CD1c-positive myeloid dendritic cell (primary cell): ENCODE results near the gene CPS1.

Experiments used
- DNase-seq: peaks from one replicate; pipeline ENCODE4 v3.0.0-alpha.2; 2016; ENCODE audit errors: extremely low spot score

CPS1 gene

GRCh38 chr2:210546424-210547208 lies 9.8 kb upstream of the CPS1 start:
- no peak for DNase-seq

DNA sequence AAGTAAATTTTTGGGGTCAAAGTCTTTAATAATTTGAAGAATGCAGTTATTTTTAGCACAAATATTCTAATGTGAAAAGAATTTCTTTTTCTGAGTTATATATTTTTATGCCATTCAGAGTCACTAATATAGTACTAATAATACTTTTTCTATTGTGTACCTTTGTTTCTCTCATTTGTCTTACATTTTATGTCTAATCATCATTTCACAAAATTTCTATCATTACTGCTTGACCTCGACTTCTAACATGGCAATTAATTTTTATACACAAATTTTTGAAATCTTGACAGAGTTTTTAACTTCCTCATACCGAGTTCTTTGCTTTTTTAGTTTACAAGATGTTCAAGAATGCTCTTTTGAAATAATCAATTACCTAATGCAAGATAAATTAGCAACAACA lies 8.4 kb upstream of the CPS1 start:
- DNase-seq, result no peak

- no peak for DNase-seq
These were observed 7.5 kb upstream of the CPS1 start for GRCh38 chr2:210548878-210549384.

DNA sequence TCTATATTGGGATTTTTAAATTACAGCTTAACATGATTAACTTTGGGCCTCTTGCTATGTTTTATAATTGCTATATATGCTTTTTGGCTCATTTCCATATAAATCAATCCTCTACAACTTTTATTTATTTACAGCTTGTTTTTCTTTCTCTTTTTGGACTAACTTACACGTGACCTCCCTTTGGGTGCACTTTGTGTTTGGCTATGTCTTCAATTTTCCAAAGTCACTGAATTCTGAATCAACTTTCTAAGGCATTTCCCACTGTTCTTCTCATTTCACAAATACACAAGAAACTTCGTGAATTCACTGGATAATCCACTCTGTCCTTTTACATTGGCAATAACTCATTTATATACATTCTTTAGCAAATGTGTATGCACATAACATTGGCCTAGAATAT lies 5.4 kb upstream of the CPS1 start:
- DNase-seq, result no peak

DNA sequence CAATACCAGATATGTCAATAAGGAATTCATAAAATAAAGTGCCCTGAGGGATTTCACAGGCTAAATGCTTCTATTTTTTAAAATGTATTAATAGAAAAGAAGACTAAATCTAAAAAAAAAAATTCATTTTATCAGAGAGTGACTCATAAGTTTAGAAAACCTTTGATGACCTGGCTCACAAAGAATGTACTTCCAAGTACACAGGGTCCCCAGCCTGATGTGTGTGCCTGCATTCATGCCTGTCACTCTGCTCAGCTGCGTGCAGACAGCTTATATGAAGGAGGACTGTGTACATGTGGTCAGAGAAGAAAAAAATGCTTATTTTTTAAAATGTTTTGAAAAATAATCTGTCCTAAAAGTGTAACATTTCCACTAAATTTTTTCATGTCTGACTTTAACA lies 3.0 kb upstream of the CPS1 start:
- no peak for DNase-seq

- no peak for DNase-seq
These were observed 844 bp upstream of the CPS1 start for GRCh38 chr2:210555555-210555954.

DNA sequence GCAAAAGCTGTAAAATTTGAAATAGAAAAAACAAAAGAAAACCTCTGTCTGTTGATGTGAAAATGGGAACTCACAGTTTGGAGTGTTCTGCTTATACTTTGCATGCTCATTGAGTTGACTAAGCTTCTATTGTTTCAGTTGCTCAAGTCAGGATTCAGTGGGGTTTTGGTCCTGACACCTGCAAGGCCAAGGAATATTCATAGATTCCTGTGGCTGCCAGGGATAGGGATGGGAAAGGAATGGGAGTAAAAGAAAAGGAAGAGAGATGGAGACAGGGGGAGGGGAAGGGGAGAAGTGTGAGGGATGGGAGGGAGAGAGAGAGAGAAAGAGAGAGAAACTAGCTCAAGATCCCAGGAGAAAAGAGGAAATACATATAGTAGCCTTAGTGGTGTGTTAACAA lies 1.3 kb downstream of the CPS1 start:
- no peak for DNase-seq

DNA sequence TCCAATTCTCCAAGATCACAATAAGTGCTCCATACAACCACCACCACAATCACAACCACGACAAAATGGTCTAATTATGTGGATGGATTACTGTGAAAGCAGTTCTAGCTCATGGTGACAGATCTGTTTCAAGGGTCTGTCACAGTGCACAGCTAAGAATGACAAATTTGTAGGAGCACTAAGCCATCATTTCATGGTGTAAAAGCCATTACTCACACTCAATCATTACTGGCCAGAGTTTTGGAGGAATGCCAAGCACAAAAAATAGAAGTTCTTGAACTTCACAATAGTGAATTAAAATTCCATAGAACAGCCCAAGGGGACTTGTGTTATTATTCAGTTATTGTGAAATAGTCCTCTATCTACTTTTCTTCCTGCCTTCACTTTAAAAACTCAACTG lies 2.3 kb downstream of the CPS1 start:
- DNase-seq, result no peak

DNA sequence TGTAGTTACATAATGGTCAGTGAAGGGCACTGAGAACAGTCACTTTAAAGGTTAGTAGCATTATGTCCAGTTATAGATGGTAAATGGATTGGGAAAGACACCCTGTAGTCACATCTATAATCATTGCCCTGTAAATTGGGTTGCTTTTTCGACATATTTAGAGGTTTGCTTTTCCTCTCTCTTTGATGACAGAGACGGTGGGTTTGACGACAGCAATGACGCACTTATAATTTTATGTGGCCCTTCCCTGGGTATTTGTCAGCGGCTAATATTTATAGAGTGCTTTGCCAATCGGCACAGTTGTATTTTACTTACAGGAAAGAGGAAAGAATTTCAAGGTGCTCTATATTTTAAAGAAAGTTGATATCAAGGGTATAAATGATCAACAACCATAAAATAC lies 2.8 kb downstream of the CPS1 start:
- DNase-seq, result no peak

- DNase-seq, result no peak
These were observed 5.1 kb downstream of the CPS1 start for GRCh38 chr2:210561475-210561874.

- no peak for DNase-seq
These were observed 5.7 kb downstream of the CPS1 start for GRCh38 chr2:210562091-210562490.

DNA sequence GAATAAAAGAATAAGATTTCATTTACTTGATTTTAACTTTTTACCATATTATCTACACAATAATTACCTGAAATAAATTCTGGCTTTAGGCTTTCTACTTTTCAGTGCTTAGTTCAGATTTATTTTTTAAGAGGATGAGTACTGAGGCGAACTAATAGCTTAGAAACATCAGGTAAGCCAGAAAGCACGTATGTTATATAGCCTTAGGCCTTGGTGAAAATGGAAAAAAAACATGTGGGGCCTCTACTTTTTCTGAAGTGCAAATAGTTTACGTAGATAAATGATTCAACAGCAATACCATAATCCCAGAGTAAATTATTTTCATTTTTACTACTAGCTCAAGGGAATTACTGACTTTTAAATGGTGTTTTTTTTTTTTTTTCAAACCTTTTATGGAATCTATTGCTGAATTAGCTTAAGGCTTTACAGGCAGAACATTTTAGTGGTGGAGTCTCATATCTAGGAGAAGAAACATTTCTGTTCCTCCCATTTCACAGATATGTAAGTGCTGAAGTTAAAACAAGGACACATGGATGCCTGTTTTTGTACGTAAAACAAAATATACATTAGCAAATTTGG lies 6.2 kb downstream of the CPS1 start:
- DNase-seq, result no peak

- no peak for DNase-seq
These were observed 10.9 kb downstream of the CPS1 start for GRCh38 chr2:210567279-210567678.

DNA sequence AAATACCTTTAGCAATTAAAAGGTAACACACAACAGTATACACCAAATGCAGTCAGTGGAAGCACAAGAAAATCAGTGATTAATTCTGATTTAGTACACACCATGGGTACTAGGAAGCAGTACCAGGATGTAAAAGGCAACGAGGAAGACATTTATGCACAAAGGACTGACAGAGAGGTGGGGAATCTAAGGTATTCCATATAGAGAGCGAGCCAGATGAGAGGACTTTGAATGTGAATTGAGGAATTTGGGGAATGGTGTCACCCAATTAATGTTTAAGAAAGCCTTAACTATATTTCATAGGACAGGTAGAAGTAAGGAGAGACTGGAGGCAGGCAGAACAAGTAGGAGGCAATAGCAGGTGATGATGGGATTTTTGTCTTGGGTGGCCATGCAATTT lies 11.7 kb downstream of the CPS1 start:
- no peak for DNase-seq

DNA sequence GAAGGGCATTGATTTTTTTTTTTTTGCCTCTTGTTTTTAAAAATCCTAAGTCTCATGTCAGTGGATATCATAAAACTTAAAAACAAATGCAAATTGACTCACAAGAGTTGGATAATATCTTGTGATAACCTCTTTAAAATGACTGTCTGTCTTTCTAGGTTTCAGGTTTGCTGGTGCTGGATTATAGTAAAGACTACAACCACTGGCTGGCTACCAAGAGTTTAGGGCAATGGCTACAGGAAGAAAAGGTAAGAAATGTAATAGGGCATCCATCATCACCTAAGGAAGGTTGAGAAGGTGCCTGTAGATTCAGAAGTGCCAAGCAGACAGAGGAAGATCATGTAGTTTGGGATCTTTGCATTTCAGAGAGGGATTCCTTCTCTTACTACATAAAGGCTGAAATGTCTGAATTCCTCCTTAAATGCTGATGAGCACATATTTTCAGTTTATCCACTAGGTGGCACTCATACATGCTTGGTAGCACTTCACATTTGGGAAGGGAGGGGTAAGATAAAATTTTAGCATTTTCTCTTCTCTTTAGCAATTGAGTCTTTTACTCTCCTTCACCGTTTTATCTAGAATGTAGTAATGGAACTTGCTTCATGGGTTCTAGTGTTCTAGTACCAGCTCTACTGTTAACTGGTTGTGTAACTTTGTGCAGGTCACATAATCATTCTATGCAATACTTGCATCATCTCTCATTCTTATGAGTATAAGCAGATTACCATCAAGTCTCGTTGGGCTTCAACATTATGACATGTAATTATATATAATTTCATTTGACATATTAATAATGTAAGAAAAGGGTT lies 21.1 kb downstream of the CPS1 start:
- DNase-seq, result peak; percentile 51

- no peak for DNase-seq
These were observed 28.4 kb downstream of the CPS1 start for GRCh38 chr2:210584834-210585233.

DNA sequence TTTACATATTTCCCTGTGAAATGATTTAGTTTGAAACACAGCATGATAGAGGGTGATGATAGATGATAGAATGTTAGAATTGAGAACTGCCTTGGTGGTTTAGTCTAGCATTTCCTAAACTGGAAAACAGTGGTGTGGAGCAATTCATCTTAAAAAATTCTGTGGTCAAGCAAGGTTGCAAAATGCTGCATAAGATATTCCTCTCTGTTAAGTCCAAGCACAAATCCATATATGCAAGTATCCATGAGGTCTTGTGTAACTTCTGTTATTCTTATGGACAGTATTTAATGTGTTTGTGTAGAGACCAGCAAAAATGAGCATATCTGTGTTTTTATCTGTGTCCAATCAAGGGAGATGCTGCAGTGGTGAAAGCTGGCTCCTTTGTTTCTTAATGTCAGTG lies 30.0 kb downstream of the CPS1 start:
- no peak for DNase-seq

- no peak for DNase-seq
These were observed 35.3 kb downstream of the CPS1 start for GRCh38 chr2:210591663-210592062.

GRCh38 chr2:210592726-210593125 lies 36.3 kb downstream of the CPS1 start:
- no peak for DNase-seq

DNA sequence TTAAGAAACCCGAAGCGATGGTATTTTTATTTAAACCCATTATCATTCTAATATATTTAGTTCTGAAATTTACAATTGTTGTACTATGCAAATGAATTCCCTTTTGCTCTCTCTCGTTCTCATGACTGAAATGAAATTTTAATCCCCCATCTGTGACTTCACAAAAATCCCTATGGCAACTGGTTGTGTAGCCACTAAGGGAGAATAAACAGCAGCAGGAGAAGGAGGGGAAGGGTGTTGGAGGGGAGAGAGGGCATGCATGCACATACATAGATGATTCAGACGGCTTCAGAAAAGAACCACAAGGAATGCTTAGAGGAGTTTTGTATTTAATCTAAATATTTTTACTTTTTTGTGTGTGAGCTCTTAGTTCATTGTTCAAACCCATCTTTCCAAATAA lies 36.8 kb downstream of the CPS1 start:
- no peak for DNase-seq

GRCh38 chr2:210598219-210598618 lies 41.8 kb downstream of the CPS1 start:
- no peak for DNase-seq

GRCh38 chr2:210599476-210599875 lies 43.1 kb downstream of the CPS1 start:
- no peak for DNase-seq

DNA sequence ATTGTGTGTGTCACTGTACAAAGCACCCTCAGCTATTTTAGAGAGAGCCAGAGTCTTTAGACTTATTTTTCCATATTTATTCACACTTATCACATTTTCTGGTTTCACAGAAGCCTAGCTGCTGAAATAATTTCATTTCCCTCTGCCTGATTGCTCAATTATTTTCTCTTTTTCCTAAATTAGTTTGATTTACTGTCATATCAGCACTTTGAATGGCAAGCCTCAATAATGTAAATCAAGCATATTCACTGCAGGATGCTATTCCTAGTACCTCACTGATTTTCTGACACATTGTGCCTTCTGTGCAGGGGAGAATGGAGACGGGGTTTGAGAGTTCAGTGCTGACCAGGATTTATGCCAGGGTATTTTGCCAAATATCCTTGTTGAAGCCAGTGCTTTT lies 48.3 kb downstream of the CPS1 start:
- no peak for DNase-seq
